Jurkat, Clone E6-1 (cell line): Measurements from ENCODE around the gene UBQLN1. TPM values are rescaled to one million over a fixed set of nuclear protein-coding genes. Genes with fewer than 3 reads are reported as not detected.
"Not testable (repeated sequence)": the region's sequence is repeated elsewhere in the genome, so short reads cannot be mapped to it uniquely, and the experiment has no call there.

Experiments used
- DNase-seq: peaks from one replicate; pipeline ENCODE4 v3.0.0-alpha.2; 2011; ENCODE audit warnings: low read depth, low spot score
- H3K4me3 ChIP-seq: 2 replicates; pipeline ENCODE4 v1.5.1; 2011; ENCODE audit warnings: mild to moderate bottlenecking, low read length, control low read depth, moderate library complexity
- polyA plus RNA-seq: library from polyadenylated mRNA; unstranded; fragments of >200 nt; gene quantifications from one replicate; pipeline ENCODE4 v1.2.1, GENCODE V29; 2012; ENCODE audit warnings: missing spikeins; ENCODE audit not compliant: insufficient read length, insufficient read depth

Gene UBQLN1
- 169 TPM for polyA plus RNA-seq

DNA sequence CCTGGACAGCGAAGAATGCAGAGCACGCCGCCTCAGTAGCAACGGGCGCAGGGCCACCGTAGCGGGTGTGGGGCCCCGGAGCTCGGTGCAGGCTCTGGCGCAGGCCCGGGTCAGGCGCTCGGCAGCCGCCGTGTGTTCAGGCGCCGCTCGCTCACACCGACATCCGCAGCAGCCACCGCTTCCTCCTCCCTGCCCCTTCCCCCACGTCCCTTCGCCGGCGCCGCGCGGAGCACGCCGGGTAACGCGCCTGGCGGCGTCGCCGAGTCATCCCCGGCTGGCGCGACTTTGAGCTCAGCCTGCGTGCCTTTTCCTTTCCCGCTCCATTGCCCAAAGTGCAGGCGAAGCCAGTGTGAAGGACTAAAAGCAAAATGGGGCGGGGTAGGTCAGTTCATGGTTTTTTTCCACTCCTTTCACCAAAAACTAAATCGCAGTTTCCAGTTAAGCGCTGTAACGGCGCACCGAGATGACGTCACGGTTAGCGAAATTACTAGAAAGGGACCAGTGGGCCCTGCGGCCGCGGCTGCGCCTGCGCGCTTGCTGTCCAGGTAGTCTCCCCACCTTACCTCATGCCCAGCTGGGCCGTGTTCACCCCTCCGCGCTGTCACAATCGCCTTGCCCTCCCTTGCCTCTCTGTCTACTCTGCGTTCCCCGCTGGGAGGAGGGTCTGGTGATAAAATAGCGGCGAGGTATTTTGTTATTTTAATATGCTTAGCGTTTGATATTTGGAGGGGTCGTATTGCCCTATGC lies at the start of gene UBQLN1:
Gene UBQLN1 (minus strand): TSS at position 191 of the 747 bp plus-strand sequence. CDS start 279 bp downstream, outside the sequence.
- DNase-seq: peak; percentile 91
- H3K4me3 ChIP-seq: peak within 1 kb of the TSS; percentile 88

- DNase-seq: no peak
- H3K4me3 ChIP-seq: no peak overlapping the region
Observed at GRCh38 chr9:83754383-83754977, 46.7 kb upstream of the UBQLN1 start.

GRCh38 chr9:83749706-83750105 lies 41.9 kb upstream of the UBQLN1 start:
- H3K4me3 ChIP-seq: no peak overlapping the region
- no peak for DNase-seq

DNA sequence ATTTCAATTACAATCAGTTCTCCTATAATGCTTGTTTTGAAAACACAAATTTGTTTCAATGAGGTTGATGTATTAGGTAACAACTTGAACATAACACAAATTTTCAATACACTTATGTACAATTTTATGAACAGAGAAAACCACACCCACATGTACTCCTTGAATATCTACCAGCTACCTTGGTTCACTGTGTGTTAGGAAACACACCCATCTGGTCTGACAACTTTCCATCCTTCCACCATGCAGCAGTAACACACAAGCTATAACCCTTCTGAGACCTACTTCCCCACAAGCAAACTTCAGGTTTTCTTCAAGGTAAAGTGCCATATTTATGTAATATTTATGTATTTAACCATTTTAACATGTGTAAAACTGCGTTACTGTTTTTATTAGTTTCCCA lies 36.4 kb upstream of the UBQLN1 start:
- DNase-seq: no peak
- H3K4me3 ChIP-seq: no peak overlapping the region

DNA sequence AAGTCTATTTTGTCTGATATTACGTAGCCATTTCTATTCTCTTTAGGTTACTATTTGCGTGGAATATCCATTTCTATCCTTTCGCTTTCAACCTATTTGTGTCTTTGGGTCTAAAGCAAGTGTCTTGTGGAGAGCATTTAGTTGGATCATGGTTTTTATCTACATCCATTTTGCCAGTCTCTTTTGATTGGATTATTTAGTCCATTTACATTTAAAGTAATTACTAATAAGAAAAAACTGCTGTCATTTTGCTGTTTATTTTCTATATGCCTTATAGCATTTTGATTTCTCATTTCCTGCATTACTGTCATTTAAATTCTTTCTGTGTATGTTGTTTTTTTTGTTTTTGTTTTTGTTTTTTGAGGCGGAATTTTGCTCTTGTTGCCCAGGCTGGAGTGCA lies 26.0 kb upstream of the UBQLN1 start:
- no peak for DNase-seq

GRCh38 chr9:83728591-83729368 lies 21.0 kb upstream of the UBQLN1 start:
- DNase-seq, H3K4me3 ChIP-seq: not testable (repeated sequence)

More for the DNA sequence above, 26.0 kb upstream of the UBQLN1 start:
- no peak overlapping the region for H3K4me3 ChIP-seq

- H3K4me3 ChIP-seq: no peak overlapping the region
- no peak for DNase-seq
Observed at GRCh38 chr9:83724436-83724835, 16.7 kb upstream of the UBQLN1 start.

- H3K4me3 ChIP-seq: no peak overlapping the region
- DNase-seq: no peak
Observed at GRCh38 chr9:83722726-83723495, 15.2 kb upstream of the UBQLN1 start.

- DNase-seq: no peak
- no peak overlapping the region for H3K4me3 ChIP-seq
Observed at GRCh38 chr9:83721509-83721908, 13.8 kb upstream of the UBQLN1 start.

DNA sequence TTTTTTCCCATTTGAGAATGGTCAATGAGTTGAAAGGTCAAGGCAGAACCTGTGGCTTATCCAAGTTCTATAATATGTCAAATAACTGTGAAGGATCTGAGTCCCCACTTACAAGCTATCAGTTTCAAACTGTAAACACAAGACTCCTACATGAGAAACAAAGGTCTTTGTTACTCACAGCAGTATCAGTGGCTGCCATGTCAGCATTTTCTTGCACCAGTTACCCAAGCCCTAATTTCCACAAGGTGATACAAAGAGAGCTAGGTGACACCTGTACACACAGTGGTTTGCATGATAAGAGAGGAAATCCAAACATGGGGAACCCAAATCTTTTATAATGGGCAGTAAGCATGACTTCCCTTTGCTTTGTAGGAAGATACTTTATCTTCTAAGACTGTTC lies 8.0 kb upstream of the UBQLN1 start:
- DNase-seq: no peak
- no peak overlapping the region for H3K4me3 ChIP-seq

- no peak overlapping the region for H3K4me3 ChIP-seq
- DNase-seq: no peak
Observed at GRCh38 chr9:83715221-83715620, 7.5 kb upstream of the UBQLN1 start.

GRCh38 chr9:83714329-83714728 lies 6.6 kb upstream of the UBQLN1 start:
- peak; percentile 16 for DNase-seq
- H3K4me3 ChIP-seq: no peak overlapping the region

DNA sequence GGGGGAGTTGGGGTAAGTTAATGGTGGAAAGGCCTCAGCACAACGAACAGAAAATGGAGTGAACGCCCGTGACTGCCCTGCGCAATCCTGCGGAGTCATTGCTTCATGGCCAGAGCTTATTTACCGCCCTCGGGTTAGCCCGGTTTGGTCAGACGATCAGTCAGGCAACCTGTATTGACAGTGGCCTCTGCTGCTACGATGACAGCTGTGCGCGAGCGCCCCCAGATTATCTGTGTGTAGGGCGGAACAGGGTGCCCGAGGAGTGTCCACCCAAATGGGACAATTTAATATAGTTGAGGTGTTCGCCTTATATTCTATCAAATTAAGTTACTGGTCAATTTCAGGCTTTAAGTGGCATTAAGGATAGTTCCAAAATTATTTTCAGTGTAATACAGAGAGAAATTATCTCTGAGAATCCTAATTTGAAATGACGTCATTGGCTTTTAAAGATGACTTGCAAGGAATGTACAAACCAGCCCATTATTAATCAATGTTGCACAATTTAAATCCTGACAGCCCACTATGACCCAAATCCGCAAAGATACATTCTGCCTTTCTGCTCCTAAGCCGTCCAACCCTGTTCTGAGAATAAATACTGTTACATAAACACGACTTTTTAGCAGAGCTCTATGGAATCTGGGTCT lies 879 bp upstream of the UBQLN1 start:
- no peak for DNase-seq

GRCh38 chr9:83707518-83707767 lies 315 bp downstream of the UBQLN1 start:
- no peak for DNase-seq
- H3K4me3 ChIP-seq: peak overlapping the region; percentile 88

More for the DNA sequence above, 879 bp upstream of the UBQLN1 start:
- peak overlapping the region; percentile 88 for H3K4me3 ChIP-seq

DNA sequence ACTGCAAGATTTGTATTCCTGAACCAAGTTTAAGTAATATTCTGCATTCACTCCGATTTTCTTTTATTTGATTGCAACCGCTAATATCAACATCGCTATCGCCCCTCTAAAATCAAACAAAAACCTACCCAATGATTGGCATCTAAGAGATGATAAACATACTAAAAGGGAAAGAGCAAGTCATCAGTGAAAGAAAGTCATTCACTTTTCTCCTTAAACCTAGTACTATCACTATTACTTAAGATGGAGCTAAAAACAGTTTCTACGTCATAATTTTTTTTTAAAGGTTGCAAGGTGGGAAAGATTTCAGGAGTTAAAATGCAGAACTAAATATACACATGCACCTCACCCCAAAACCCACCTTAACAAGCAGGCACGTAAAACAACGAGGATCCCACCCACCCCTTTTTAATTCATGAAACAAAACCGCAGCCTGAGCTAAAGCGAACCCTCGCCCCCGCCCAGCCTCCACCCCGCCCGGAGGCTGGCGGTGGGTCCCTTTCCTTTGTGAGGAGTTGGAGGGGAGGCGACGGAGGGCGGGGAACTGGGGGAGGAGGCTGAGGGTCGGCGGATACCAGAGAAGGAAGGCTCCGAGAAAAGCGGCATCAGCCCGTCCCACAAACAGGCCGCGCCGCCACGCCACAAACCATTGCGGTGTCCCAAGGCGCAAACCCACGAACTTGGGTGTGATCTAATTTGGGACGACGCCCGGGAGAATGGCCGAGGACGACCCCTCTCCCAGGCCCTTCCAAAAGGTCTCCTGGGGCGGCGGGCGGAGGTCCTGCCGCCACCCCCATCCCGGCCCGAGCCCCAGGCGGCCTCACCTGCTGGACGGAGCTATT lies 861 bp downstream of the UBQLN1 start:
- H3K4me3 ChIP-seq: peak overlapping the region; percentile 88
- peak; percentile 67 for DNase-seq

- not testable (repeated sequence) for DNase-seq, H3K4me3 ChIP-seq
Observed at GRCh38 chr9:83705219-83705651, 2.5 kb downstream of the UBQLN1 start.

GRCh38 chr9:83701769-83702168 lies 6.0 kb downstream of the UBQLN1 start:
- no peak for DNase-seq
- H3K4me3 ChIP-seq: no peak overlapping the region

DNA sequence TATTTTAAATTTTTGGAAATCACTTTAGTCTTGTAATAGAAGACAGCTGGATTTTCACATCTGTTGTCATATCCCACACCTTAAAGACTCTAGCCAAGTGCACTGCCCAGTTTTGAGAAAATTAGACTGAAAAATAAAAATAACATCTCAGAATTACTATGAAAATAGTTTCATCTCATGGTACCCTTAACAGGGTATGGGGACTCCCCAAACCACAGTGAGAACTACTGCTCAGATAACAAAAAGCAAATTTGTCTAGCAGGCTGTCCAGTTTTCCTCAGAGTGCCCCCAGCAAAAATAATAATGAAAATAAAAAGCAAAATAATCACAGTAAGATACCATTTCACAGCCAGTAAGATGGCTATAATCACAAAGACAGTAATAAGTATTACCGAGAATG lies 6.5 kb downstream of the UBQLN1 start:
- no peak overlapping the region for H3K4me3 ChIP-seq
- DNase-seq: no peak
